Measurements from ENCODE around the gene CAB39.

Gene CAB39

DNA sequence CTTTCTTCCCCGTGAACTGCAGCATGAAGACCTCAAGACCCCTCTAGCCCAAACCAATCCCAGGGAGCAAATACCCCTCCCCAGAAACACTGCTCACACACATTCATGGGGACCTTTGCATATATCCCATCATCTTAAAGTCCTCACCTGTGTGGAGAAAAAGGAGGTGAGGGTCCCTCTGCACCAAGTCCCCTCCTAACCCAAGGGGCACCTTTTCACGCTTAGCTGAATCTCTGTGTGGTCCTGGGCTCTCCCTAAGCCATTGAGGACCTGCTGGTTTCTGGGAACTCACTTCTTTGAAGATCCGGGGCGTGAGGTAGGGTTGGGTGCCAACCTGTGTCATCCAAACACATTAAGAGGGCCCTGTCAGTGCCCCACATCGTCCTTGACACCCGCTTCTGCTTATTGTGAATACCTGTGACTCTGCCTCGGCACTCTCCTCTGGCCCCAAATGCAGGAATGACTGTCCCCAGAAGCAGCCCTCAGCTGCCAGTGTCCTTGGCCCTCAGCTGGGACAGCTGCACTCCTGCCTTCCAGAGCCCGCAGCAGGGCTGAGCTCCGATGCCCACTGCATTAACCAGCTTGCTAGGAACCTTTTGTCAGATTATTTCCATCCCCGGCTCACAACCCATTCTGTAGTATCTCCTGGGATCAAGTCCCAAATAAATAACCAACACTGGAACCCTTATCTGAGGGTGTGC lies 110.8 kb downstream of the CAB39 start:
- no peak for DNase-seq

DNA sequence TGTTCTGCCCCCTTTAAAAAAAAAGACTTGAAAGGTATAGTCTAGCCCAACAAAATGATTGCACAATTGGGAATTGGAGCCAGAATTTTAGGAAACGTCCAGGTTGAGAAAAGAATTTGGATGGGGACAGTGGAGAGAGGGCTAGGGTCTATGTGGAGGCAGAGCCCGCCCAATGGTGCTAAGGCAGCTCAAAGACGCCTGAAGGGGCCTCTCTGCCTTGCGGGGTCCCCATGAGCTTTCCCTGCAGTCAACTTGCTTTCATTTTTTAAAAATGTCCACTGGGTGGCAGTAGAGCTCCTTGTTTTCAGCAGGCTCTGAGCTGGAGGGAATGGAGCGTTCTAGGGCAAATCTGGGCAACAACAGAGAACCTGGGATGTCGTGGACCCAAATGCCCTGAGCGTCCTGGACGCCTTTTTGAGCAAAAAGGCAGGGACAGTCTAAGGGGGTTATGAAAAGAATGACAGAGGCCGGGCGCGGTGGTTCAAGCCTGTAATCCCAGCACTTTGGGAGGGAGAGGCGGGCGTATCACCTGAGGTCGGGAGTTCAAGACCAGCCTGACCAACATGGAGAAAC lies 111.8 kb downstream of the CAB39 start:
- DNase-seq, result peak; percentile 17

DNA sequence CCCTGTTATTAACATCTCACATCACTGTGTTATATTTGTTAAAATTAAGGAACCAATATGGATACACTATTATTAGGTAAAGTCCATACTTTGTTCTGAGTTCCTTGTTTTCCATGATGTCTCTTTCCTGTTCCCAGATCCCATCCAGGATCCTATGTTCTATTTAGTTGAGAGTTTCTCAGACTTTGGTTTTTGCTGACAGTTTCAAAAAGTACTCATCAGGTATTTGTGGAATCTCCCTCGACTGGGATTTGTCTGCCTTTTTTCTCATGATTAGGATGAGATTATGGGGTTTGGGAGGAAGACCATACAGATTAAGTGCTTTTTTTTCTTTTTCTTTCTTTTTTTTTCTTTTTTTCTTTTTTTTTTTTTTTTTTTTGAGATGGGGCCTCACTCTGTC lies 112.7 kb downstream of the CAB39 start:
- DNase-seq, result no peak

DNA sequence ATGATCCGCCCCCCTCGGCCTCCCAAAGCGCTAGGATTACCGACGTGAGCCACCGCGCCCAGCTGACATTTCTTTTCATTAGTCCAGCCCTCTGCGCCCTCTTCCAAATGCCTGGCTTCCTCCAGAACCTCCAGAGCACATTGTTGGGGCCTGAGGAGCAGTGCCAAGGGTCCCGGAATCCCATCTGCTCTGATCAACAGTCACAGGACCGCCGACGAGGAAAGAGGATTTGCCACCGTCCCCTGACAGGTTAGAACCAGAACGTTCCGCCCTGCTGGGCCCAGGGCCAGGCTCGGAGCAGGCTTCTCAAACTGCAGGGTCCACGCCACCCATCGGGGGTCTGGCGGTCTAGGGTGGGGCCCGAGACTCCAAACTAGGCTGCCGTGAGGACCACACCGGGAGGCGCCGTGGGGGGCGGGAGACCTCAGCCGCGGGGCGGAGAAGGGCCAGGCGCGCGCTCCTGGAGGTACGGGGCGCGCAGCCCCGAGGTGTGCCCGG lies 115.2 kb downstream of the CAB39 start:
- DNase-seq, result no peak

DNA sequence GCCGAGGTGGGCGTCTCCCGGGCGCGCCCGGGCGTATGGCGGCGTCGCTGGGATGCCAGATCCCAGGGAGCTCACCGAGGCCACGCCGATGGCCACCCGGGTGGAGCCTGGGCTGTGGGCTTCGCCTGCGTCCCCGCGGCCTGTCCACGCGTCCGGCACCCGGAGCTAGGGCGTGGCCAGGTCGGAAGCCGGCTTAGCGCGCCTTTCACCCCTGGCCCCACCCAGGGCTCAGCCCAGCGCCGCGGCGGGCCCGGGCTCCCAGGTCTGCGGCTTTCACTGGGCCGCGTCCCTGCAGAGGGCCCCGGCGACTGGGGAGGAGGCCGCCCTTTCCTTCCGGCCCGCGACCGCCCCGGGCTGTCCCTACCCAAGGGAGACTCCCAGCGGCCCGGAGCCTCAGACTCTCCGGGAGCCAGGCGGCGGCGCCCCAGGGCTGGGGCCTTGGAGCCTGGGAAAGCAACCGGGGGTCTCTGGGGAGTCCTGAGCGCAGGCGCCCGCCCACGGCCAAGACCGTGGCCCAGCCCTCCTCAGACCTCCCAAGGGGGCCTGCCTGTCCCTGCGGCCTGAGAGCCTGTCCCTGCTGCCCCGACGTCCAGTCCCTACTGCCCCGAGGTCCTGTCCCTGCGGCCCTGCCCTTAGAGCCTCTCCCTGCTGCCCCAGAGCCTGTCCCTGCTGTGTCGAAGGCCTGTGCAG lies 115.8 kb downstream of the CAB39 start:
- no peak for DNase-seq

DNA sequence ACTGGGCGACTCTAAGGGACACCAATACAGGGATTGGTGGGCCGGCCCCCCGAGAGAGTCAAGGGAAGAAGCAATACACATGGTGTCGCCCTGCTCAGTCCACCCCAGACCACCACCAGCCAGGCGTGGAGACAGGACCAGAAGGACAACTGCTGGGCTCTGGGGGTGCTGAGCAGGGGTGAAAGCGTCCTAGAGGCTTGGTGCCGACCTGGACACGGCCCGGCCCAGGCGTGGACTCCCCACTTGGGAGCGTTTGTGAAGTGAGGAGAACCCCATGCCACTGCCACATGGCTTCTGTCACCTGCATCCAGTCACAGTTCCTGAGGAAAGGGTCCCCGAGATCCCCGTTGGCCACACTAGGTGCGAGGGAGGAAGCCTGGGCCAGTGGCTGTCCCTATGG lies 116.7 kb downstream of the CAB39 start:
- no peak for DNase-seq

DNA sequence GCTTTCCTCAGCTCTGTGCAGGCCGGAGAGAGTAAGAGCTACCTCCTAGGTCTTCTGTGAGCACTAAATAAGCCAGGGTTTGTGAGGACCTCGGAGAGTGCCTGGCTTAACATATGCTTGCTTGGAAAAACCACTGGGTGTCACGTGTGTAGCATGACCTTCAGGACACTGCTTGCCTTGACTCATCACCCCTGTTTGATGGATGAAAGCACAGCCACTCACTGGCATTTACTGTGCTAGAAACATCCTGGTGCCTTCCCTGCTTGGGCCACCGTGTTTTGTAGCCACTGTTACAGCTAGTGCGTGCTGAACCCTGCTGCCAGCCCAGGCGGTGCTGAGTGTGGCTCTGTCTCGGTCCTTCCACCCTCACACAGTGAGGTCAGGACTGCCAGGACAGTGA lies 117.3 kb downstream of the CAB39 start:
- no peak for DNase-seq

DNA sequence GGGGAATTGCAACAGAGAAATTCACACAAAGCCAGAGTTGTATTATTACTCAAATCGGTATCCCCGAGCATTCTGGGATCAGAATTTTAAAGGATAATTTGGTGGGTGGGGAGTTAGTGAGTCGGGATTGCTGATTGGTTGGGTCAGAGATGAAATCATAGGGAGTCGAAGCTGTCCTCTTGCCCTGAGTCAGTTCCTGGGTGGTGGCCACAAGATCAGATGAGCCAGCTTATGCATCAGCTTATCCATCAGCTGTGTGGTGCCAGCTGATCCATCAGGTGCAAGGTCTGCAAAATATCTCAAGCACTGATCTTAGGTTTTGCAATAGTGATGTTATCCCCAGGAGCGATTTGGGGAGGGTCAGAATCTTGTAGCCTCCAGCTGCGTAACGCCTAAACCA lies 117.8 kb downstream of the CAB39 start:
- no peak for DNase-seq

DNA sequence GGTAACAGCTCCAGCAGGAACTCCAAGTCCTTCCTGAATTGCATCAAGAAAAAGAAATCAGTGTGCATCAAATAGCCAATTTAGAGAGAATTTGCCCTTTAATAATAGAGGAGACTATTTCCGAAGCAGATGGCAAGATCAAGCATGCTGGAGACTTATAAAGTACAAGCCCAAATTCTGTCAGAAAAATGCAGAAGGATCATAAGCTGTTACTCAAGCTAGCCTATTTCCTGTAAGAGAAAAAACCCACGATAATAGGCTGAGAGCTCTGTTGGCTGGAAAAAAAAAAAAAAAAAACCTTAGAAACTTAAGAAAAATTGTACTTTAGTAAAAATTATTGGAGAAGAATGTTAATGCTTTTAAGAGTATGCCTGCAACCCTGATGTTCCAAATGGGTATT lies 127.7 kb downstream of the CAB39 start:
- DNase-seq, result no peak

DNA sequence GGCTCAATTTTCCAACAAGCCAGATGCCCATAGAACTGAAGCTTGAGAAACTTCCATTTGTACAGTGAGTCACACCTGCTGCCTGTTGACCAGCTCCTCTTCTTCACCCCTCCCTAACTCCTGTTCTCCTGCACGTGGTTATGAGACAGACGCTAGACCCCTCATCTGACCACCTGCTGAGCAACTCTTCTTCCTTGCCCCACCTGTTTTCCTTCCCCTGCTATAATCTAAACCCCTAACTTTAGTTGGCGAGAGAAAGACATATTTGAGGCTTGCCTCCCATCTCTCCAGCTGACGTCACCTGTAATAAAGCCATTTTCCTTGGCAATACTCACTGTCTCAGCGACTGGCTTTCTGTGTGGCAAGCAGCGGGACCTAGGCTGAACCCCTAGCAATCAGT lies 129.8 kb downstream of the CAB39 start:
- DNase-seq, result no peak

DNA sequence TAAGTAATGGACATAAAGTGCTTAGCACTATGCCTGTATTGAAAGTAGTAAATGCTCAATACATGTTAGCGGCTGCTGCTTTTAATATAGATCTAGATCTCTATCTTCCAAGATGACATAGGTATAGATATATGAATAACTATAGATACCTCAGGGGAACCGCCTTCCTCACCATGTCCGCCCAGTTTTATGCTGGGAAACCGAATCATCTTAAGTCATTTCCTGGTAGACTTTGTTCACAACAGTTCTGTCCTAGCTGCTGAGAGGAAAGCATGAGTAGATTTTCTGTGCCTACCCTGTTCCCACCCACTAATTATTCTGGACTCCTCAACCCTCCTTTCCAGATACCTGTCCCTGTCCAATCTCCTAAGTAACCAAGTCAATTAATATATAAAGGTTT lies 130.5 kb downstream of the CAB39 start:
- DNase-seq, result no peak

DNA sequence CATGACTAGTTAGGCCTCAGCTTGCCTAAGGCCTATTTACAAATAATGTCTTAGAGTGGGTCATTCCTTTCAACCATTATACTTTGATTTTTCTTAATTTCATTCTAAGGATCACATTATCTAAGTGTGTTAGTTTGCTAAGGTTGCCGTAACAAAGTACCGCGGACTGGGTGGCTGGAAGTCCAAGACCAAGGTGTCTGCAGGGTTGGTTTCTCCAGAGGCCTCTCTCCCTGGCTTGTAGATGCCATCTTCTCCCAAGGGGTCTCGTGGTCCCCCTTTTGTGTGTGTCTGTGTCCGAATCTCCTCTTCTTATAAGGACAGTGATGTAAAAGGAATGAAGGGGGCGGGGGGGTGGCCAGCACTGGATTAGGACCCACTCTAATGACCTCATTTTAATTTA lies 133.7 kb downstream of the CAB39 start:
- no peak for DNase-seq

DNA sequence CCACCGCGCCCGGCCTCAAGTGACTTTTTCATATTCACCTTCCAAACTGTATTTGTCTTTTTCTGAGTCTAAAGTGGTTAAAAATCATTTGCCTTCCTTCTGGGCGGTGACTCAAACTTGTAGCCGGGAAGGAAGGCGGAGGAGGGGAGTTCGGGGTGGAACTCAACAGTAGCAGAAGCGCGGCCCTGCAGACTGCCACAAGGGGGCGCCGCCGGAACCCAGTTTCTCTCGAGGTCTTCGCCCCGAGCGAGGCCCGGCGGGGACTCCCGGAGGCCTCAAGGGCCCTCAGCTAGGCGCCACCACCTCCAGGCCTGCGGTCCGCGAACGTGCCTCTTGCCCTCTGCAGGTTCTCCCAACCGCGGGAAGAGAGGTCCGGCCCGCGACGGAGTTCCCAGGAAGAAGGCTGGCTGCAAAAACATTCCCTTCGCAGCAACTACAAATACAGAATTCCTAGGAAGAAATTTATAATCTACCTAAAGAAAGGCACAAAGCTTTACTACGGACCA lies 135.3 kb downstream of the CAB39 start:
- no peak for DNase-seq

DNA sequence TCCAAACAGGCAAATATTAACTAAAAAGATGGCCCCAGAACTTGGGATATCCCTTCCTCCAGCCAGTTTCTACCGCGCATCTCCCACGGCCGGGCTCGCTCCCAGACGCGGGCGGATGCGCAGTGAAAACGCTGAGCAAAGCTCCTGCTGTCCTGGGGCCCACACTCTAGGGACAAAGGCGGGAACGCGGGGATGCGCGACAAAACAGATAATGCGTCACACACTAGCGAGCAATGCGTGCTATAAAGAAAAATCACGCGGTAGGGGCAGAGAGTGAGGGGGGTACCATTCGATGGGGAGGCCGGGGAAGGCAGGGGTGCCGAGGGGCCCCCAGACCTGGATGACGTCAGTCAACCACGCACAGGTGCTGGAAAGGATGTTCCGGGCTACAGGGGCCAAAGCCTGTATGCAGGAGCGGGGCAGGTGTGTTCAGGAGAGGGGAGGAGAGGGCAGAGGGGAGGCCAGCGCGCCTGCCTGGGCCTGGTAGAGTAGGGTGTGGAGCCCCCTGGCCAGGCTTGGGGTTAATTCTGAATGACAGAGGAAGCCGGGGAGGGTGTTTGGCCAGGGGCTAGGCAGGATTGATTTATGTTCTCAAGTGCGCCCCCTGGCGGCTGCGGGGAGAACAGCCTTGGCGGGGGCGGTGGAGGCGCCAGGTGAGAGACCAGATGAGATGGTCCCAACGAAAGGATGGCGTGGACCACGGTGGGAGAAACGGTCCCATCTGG lies 137.2 kb downstream of the CAB39 start:
- no peak for DNase-seq

DNA sequence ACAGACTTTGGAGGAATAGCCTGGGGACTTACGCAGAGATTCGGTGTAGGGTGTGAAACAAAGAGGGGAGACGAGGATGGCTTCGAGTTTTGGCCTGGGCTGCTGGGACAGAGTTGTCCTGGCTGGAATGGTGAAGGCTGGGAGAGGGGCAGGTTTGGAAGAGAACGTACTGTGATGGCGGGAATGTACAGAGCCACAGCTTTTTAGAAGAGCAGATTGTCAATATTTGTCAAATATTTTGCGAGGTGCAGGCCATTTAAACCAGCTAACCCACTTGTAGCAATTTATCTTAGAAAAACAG lies 137.7 kb downstream of the CAB39 start:
- DNase-seq, result no peak

DNA sequence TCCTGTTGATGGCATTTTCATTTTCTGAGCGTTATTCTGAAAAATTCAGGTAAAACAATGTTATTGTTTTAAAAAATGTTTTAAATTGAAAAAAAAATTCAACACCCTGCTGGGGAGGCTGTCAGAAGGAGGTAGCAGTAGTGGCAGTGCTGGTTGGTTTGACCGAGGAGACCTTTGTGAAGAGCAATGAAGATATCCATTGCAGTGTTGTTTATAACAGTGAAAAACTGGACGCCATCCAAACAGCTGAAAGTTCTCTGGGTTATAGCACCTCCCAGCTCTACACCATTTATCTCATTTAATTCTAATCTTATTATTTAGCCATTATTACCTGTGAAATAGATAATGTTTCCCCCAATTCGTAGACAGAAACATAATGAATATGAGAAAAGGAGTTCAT lies 139.5 kb downstream of the CAB39 start:
- no peak for DNase-seq

DNA sequence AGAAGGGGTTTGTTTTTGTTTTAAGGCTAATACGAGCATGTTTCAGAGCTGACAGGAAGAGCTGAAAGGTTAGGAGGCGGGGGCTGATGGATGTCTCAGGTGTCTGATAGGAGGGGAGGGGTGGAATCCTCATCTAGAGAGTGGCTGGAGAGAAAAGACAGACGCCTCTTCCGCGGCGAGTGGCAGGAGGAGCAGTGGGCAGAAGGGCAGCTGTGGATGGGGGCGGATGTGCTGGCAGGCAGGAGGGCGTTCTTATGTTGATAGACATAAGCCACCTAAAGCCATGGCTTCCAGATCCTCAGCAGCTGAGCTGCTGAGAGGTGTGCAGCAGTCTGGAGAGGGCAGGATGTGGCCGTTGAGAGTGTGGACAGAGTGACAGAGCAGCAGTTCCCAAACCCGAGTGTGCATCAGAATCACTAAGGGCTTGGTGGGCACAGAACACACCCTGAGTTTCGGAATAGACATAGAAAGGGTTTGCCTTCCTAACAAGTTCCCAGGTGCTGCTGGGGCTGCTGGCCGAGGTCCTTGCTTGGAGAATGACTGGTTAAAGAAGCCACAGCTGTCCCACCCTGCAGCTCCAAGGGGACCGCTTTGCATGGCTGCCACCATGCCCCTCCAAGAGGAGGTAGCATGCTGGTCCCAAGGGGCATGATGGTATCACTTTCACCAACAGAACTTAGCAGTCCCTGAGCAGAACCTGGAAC lies 149.1 kb downstream of the CAB39 start:
- DNase-seq, result no peak

DNA sequence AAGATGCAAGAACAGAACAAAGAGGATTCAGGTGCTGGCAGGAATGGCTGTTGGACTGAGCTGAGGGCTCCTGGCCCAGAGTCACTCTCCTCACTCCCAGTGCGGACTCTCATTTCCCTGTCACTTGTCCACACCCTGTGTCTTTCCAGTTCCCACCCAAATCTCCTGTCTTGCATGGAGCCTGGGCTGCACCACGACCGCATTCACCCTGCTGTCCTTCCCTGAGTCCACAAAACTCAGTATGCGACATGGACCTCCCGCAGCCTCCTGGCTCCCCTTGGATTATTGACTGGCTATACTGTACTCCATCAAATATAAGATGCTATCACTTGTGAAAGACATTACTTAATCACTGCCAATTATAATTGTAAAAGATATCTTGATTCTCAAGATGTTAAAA lies 149.7 kb downstream of the CAB39 start:
- DNase-seq, result no peak

DNA sequence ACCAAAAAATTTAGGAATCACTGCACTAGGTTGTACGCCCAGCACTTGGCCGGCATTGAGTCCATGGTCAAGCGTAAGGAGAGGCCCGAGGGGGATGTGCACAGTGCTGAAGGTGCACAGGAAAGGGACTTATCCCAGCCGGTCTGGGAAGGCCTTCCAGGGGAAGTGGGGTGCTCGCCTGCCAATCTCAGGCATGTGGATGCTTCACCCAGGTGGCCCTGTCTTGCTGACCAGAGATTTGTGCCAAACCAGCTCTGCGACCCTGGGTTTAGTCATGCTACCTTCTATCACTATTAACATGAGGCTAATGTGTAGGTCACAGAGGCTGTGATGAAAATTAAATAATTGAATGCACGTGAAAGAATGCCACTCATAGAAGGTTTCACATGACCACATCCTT lies 150.4 kb downstream of the CAB39 start:
- DNase-seq, result no peak

DNA sequence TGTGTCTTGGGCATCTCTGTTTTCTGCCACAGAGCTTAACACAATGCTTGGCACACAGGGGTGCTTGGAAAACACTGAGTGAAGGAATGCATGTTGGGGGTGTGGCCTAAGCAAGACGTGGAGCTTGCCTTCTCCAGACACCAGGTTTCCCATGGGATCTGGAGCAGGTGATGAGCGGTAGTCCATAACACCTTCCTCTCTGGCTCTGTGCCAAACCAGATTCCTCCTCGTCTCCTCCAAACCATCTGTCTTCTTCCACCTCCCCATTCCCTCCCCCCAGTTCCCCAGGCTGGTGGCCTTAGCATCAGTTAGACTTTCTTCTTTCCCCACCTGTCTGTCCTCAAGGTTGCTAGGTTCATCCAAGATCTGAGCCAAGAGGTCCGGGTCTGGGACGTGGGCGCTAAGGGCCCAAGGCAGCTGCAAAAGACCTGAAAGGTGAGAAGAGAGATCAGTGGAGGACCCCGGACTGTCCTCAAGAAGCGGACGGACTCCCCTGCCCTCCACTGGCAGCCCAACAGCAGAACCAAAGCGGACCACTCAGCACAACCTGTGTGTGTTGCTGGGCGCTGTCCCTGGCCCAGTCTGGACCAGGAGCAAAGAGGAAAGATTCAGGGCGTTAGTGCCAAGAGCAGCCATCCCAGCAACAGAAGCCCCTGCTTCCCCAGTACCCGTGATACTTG lies 150.9 kb downstream of the CAB39 start:
- no peak for DNase-seq

DNA sequence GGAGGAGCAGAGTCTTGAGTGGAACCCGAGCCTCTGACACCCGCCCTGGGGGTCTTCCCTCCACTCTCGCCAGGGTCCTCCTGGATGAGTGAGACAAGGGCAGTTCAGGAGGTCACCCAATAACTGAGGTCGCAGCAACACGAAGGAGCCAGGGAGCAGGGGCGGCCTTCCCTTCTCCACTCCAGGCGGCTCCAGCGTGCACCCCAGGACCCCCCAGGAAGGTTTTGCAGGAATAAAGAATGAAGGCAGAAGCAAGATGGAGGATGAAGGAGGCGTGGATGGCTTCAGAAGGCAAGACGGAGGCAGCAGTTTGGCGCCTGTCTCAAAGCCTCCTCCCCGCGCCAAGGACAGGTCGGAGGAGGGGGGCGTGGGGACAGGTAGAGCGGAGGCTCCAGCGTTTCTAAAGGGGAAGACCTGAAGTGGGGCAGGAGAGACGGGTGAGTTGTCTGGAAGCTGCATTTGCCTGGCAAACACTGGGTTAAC lies 151.5 kb downstream of the CAB39 start:
- DNase-seq, result no peak

DNA sequence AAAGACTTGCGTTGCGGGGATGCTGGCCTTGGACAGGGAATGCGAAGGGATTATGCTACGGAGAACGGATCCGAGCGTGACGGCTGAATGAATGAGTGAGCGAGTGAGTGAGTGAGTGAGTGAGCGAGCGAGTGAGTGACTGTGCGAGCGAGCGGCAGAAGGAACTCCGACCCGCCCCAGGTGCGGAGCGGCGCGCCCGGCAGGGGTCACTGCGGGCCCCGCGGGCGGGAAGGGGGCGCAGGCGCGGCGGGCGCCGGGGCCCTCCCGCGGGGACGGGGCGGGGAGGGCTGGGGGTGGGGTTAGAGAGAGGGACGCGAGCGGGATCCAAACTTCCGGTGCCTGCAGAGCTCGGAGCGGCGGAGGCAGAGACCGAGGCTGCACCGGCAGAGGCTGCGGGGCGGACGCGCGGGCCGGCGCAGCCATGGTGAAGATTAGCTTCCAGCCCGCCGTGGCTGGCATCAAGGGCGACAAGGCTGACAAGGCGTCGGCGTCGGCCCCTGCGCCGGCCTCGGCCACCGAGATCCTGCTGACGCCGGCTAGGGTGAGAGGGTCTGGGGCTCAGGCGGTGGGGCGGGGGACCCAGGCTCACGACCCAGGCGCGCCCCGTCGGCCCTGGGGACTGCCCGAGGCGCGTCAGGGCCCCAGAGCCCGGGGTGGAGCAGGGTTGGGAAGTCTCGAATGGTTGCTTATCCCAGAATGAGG lies 152.1 kb downstream of the CAB39 start, which contains the start of gene ITM2C:
ITM2C (plus strand) TSS at position 338 of the 702 bp plus-strand sequence; CDS start at position 422, 84 bp downstream.
- no peak for DNase-seq
